HG03565 (cell line): ENCODE measurements around the gene RBM26.

Source experiments
- ATAC-seq: cut with Tn5 transposase; IDR thresholded peaks from one replicate; pipeline ENCODE4 v1.9.1; 2021; ENCODE audit warnings: mild to moderate bottlenecking, moderate library complexity; ENCODE audit not compliant: unreplicated experiment

RBM26 gene

GRCh38 chr13:79341202-79341601 lies 64.9 kb downstream of the RBM26 start:
- no peak for ATAC-seq

GRCh38 chr13:79340490-79340889 lies 65.6 kb downstream of the RBM26 start:
- no peak for ATAC-seq

GRCh38 chr13:79338343-79338742 lies 67.7 kb downstream of the RBM26 start:
- no peak for ATAC-seq

GRCh38 chr13:79336966-79337365 lies 69.1 kb downstream of the RBM26 start:
- no peak for ATAC-seq

- no peak for ATAC-seq
Observed at GRCh38 chr13:79328510-79328909, 77.5 kb downstream of the RBM26 start.

- no peak for ATAC-seq
Observed at GRCh38 chr13:79320433-79320832, 85.6 kb downstream of the RBM26 start.

GRCh38 chr13:79318664-79319063 lies 87.4 kb downstream of the RBM26 start:
- ATAC-seq: no peak

GRCh38 chr13:79317856-79318255 lies 88.2 kb downstream of the RBM26 start:
- no peak for ATAC-seq

- no peak for ATAC-seq
Observed at GRCh38 chr13:79314652-79315051, 91.4 kb downstream of the RBM26 start.

GRCh38 chr13:79312340-79312855 lies 93.7 kb downstream of the RBM26 start:
- ATAC-seq: no peak

GRCh38 chr13:79311386-79311785 lies 94.7 kb downstream of the RBM26 start:
- ATAC-seq: no peak

GRCh38 chr13:79309690-79310089 lies 96.4 kb downstream of the RBM26 start:
- ATAC-seq: no peak

GRCh38 chr13:79307866-79308298 lies 98.2 kb downstream of the RBM26 start:
- ATAC-seq: peak; percentile 57

GRCh38 chr13:79307433-79307861 lies 98.6 kb downstream of the RBM26 start:
- peak; percentile 14 for ATAC-seq

- ATAC-seq: no peak
Observed at GRCh38 chr13:79306650-79307049, 99.4 kb downstream of the RBM26 start.

- peak; percentile 74 for ATAC-seq
Observed at GRCh38 chr13:79297128-79297527, 108.9 kb downstream of the RBM26 start.

GRCh38 chr13:79295906-79296706 lies 109.9 kb downstream of the RBM26 start:
- ATAC-seq: no peak

GRCh38 chr13:79290595-79291244 lies 115.3 kb downstream of the RBM26 start:
- no peak for ATAC-seq

GRCh38 chr13:79289571-79289970 lies 116.5 kb downstream of the RBM26 start:
- ATAC-seq: no peak

GRCh38 chr13:79287939-79288795 lies 117.9 kb downstream of the RBM26 start:
- no peak for ATAC-seq

- no peak for ATAC-seq
Observed at GRCh38 chr13:79285159-79285558, 120.9 kb downstream of the RBM26 start.
